Mesendoderm (in vitro differentiated cells): Measurements from ENCODE around the gene KLK1.

Experiments used
- DNase-seq: peaks from one replicate; pipeline ENCODE4 v3.0.0; 2013
- H2AK5ac ChIP-seq: 2 replicates; pipeline ENCODE4 v1.6.1; 2013; ENCODE audit warnings: low read length, inconsistent platforms
- H2BK120ac ChIP-seq: 2 replicates; pipeline ENCODE4 v1.6.1; 2013; ENCODE audit warnings: low read depth, mild to moderate bottlenecking, low read length, moderate library complexity, mixed read lengths
- H2BK15ac ChIP-seq: replicated peaks from 2 replicates; pipeline ENCODE4 v1.6.1; 2013; ENCODE audit warnings: low read depth, mild to moderate bottlenecking, moderate library complexity
- H2BK5ac ChIP-seq: 2 replicates; pipeline ENCODE4 v1.6.1; 2013; ENCODE audit warnings: low read length, inconsistent platforms
- H3K18ac ChIP-seq: 2 replicates; pipeline ENCODE4 v1.6.1; 2013; ENCODE audit warnings: mild to moderate bottlenecking, low read length, mixed read lengths
- H3K23ac ChIP-seq: one replicate; pipeline ENCODE4 v1.6.1; 2013; ENCODE audit warnings: low read length
- H3K27ac ChIP-seq: 2 replicates; pipeline ENCODE4 v1.5.1; 2013; ENCODE audit warnings: low read depth, mild to moderate bottlenecking, inconsistent platforms, low read length, moderate library complexity
- H3K27me3 ChIP-seq: 2 replicates; pipeline ENCODE4 v1.6.1; 2013; ENCODE audit warnings: low read length, control low read depth, mild to moderate bottlenecking, inconsistent platforms; ENCODE audit not compliant: insufficient read depth, poor library complexity
- H3K36me3 ChIP-seq: 2 replicates; pipeline ENCODE4 v1.6.1; 2013; ENCODE audit warnings: low read length, inconsistent platforms; ENCODE audit not compliant: control insufficient read depth, insufficient read depth
- H3K4ac ChIP-seq: one replicate; pipeline ENCODE4 v1.6.1; 2013; ENCODE audit warnings: low read depth, mild to moderate bottlenecking, low read length, moderate library complexity
- H3K4me1 ChIP-seq: 2 replicates; pipeline ENCODE4 v1.6.1; 2013; ENCODE audit warnings: low read depth, low read length, inconsistent platforms; ENCODE audit not compliant: control insufficient read depth
- H3K4me2 ChIP-seq: 2 replicates; pipeline ENCODE4 v1.6.1; 2013; ENCODE audit warnings: low read length
- H3K4me3 ChIP-seq: 2 replicates; pipeline ENCODE4 v1.5.1; 2013; ENCODE audit warnings: mild to moderate bottlenecking, low read length
- H3K56ac ChIP-seq: one replicate; pipeline ENCODE4 v1.6.1; 2013; ENCODE audit warnings: low read length
- H3K79me1 ChIP-seq: 2 replicates; pipeline ENCODE4 v1.6.1; 2013; ENCODE audit warnings: low read length, inconsistent platforms
- H3K79me2 ChIP-seq: 2 replicates; pipeline ENCODE4 v1.6.1; 2013; ENCODE audit warnings: mild to moderate bottlenecking, low read length; ENCODE audit not compliant: control insufficient read depth, insufficient read depth
- H3K9ac ChIP-seq: 2 replicates; pipeline ENCODE4 v1.6.1; 2013; ENCODE audit warnings: low read length, inconsistent platforms
- H4K5ac ChIP-seq: one replicate; pipeline ENCODE4 v1.6.1; 2013; ENCODE audit warnings: low read length
- H4K8ac ChIP-seq: one replicate; pipeline ENCODE4 v1.6.1; 2013; ENCODE audit warnings: low read depth, mild to moderate bottlenecking, control low read depth, low read length, moderate library complexity
- WGBS: extraction: QIAGEN DNeasy Blood & Tissue Kit; methylation state at CpG from one replicate; pipeline ENCODE4 v1.1.7; 2013; ENCODE audit warnings: low lambda C conversion rate, missing lambda C conversion rate; ENCODE audit not compliant: insufficient coverage; ENCODE audit errors: extremely low coverage; 5-methylcytosine and 5-hydroxymethylcytosine counted together

KLK1 gene

DNA sequence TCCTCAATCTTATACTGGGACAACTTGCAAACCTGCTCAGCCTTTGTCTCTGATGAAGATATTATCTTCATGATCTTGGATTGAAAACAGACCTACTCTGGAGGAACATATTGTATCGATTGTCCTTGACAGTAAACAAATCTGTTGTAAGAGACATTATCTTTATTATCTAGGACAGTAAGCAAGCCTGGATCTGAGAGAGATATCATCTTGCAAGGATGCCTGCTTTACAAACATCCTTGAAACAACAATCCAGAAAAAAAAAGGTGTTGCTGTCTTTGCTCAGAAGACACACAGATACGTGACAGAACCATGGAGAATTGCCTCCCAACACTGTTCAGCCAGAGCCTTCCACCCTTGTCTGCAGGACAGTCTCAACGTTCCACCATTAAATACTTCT is 27.2 kb upstream of the KLK1 start:
- Histone ChIP-seq H3K4ac (no peak overlapping the region), H2BK15ac (no peak overlapping the region), H3K4me3 (no peak overlapping the region), H3K27me3 (no peaks in the 10 kb centered on the region), H3K27ac (no peak overlapping the region), H3K36me3 (no peaks in the 10 kb centered on the region), H2AK5ac (no peak overlapping the region), H3K23ac (no peak overlapping the region), H2BK5ac (no peak overlapping the region), H3K79me1 (no peaks in the 10 kb centered on the region), H2BK120ac (no peak overlapping the region), H4K8ac (no peak overlapping the region), H3K56ac (no peak overlapping the region), H3K9ac (no peak overlapping the region), H3K18ac (no peak overlapping the region), H4K5ac (no peak overlapping the region), H3K79me2 (no peaks in the 10 kb centered on the region), H3K4me2 (no peak overlapping the region), H3K4me1 (no peaks in the 10 kb centered on the region)
- no peak for DNase-seq
- no CpG with 5 or more reads among the region's 3 CpGs for WGBS

- no peak overlapping the region for H3K9ac ChIP-seq
- no peak overlapping the region for H3K4ac ChIP-seq
- H2BK15ac ChIP-seq = no peak overlapping the region
- no peak overlapping the region for H3K56ac ChIP-seq
- no peak overlapping the region for H3K27ac ChIP-seq
- H3K27me3 ChIP-seq = no peaks in the 10 kb centered on the region
- H3K4me2 ChIP-seq = no peak overlapping the region
- no peak overlapping the region for H3K23ac ChIP-seq
- DNase-seq = no peak
- no peak overlapping the region for H2BK5ac ChIP-seq
- H3K79me1 ChIP-seq = no peaks in the 10 kb centered on the region
- H3K4me3 ChIP-seq = no peak overlapping the region
- no CpG with 5 or more reads among the region's 8 CpGs for WGBS
- H3K18ac ChIP-seq = no peak overlapping the region
- no peaks in the 10 kb centered on the region for H3K79me2 ChIP-seq
- no peak overlapping the region for H4K8ac ChIP-seq
- H2AK5ac ChIP-seq = no peak overlapping the region
- no peaks in the 10 kb centered on the region for H3K4me1 ChIP-seq
- no peak overlapping the region for H2BK120ac ChIP-seq
- no peaks in the 10 kb centered on the region for H3K36me3 ChIP-seq
- H4K5ac ChIP-seq = no peak overlapping the region
Observed at GRCh38 chr19:50844296-50844935, 20.8 kb upstream of the KLK1 start.

GRCh38 chr19:50843701-50844221 is 20.2 kb upstream of the KLK1 start:
- no peak overlapping the region for H3K4ac ChIP-seq
- no CpG with 5 or more reads among the region's 7 CpGs for WGBS
- no peak for DNase-seq

GRCh38 chr19:50843205-50843604 is 19.6 kb upstream of the KLK1 start:
- no peak overlapping the region for H3K27ac ChIP-seq
- WGBS = no CpG with 5 or more reads among the region's 2 CpGs
- H2BK120ac ChIP-seq = no peak overlapping the region
- H4K8ac ChIP-seq = no peak overlapping the region
- H3K36me3 ChIP-seq = no peaks in the 10 kb centered on the region
- H3K4me3 ChIP-seq = no peak overlapping the region
- DNase-seq = no peak
- H2AK5ac ChIP-seq = no peak overlapping the region
- H3K79me2 ChIP-seq = no peaks in the 10 kb centered on the region
- H2BK15ac ChIP-seq = no peak overlapping the region
- H3K56ac ChIP-seq = no peak overlapping the region
- no peak overlapping the region for H3K4me2 ChIP-seq
- no peak overlapping the region for H3K23ac ChIP-seq
- no peak overlapping the region for H2BK5ac ChIP-seq
- H4K5ac ChIP-seq = no peak overlapping the region
- no peaks in the 10 kb centered on the region for H3K79me1 ChIP-seq
- H3K27me3 ChIP-seq = no peaks in the 10 kb centered on the region
- H3K4ac ChIP-seq = no peak overlapping the region
- no peak overlapping the region for H3K9ac ChIP-seq
- no peak overlapping the region for H3K18ac ChIP-seq
- no peaks in the 10 kb centered on the region for H3K4me1 ChIP-seq

More at GRCh38 chr19:50843701-50844221, 20.2 kb upstream of the KLK1 start:
- Histone ChIP-seq H4K8ac (no peak overlapping the region), H2AK5ac (no peak overlapping the region), H3K23ac (no peak overlapping the region), H3K4me3 (no peak overlapping the region), H3K4me2 (no peak overlapping the region), H2BK5ac (no peak overlapping the region), H3K36me3 (no peaks in the 10 kb centered on the region), H3K18ac (no peak overlapping the region), H2BK120ac (no peak overlapping the region), H3K4me1 (no peaks in the 10 kb centered on the region), H2BK15ac (no peak overlapping the region), H3K27me3 (no peaks in the 10 kb centered on the region), H3K56ac (no peak overlapping the region), H3K9ac (no peak overlapping the region), H3K79me1 (no peaks in the 10 kb centered on the region), H4K5ac (no peak overlapping the region), H3K79me2 (no peaks in the 10 kb centered on the region), H3K27ac (no peak overlapping the region)

GRCh38 chr19:50842130-50842529 is 18.5 kb upstream of the KLK1 start:
- no peaks in the 10 kb centered on the region for H3K27me3 ChIP-seq
- no peak overlapping the region for H2BK5ac ChIP-seq
- no peak overlapping the region for H3K4me2 ChIP-seq
- H3K4me1 ChIP-seq = no peaks in the 10 kb centered on the region
- no peak overlapping the region for H3K23ac ChIP-seq
- no CpG with 5 or more reads among the region's 6 CpGs for WGBS
- no peak overlapping the region for H3K9ac ChIP-seq
- no peaks in the 10 kb centered on the region for H3K36me3 ChIP-seq
- no peak overlapping the region for H4K8ac ChIP-seq
- no peak overlapping the region for H3K56ac ChIP-seq
- H4K5ac ChIP-seq = no peak overlapping the region
- H3K79me1 ChIP-seq = no peaks in the 10 kb centered on the region
- no peak for DNase-seq
- H3K4ac ChIP-seq = no peak overlapping the region
- H2BK15ac ChIP-seq = no peak overlapping the region
- H2BK120ac ChIP-seq = no peak overlapping the region
- H2AK5ac ChIP-seq = no peak overlapping the region
- no peak overlapping the region for H3K27ac ChIP-seq
- no peak overlapping the region for H3K4me3 ChIP-seq
- no peak overlapping the region for H3K18ac ChIP-seq
- H3K79me2 ChIP-seq = no peaks in the 10 kb centered on the region
